ENCODE data around the gene SLC35B4.

The SLC35B4 gene

GRCh38 chr7:134289841-134290240 lies 26.9 kb downstream of the SLC35B4 start:
- H3K4me1 Mint-ChIP-seq (ENCODE audit: low read depth) = no peaks in the 10 kb centered on the region
- no peaks in the 10 kb centered on the region for H3K27me3 Mint-ChIP-seq
- H3K36me3 Mint-ChIP-seq = peaks cover 9% of the 10 kb centered on the region
- no peak overlapping the region for H3K27ac Mint-ChIP-seq
- no peak overlapping the region for H3K4me3 Mint-ChIP-seq
- H3K9me3 Mint-ChIP-seq (ENCODE audit: low read depth) = no peaks in the 10 kb centered on the region

- peaks cover 2% of the 10 kb centered on the region for H3K27me3 Mint-ChIP-seq
- H3K27ac Mint-ChIP-seq = no peak overlapping the region
- peaks cover 5% of the 10 kb centered on the region for H3K36me3 Mint-ChIP-seq
- H3K9me3 Mint-ChIP-seq (ENCODE audit: low read depth) = no peaks in the 10 kb centered on the region
- no peak overlapping the region for H3K4me3 Mint-ChIP-seq
- no peaks in the 10 kb centered on the region for H3K4me1 Mint-ChIP-seq (ENCODE audit: low read depth)
Measured at GRCh38 chr7:134289423-134289822, 27.3 kb downstream of the SLC35B4 start.

- Mint-ChIP-seq H3K9me3 (ENCODE audit: low read depth) (no peaks in the 10 kb centered on the region), H3K4me1 (ENCODE audit: low read depth) (no peaks in the 10 kb centered on the region), H3K36me3 (no peaks in the 10 kb centered on the region), H3K27ac (no peak overlapping the region), H3K4me3 (no peak overlapping the region), H3K27me3 (peaks cover 5% of the 10 kb centered on the region)
Measured at GRCh38 chr7:134287916-134288659, 28.6 kb downstream of the SLC35B4 start.

- H3K4me1 Mint-ChIP-seq (ENCODE audit: low read depth) = no peaks in the 10 kb centered on the region
- no peak overlapping the region for H3K27ac Mint-ChIP-seq
Measured at GRCh38 chr7:134284952-134285351, 31.8 kb downstream of the SLC35B4 start.

GRCh38 chr7:134284011-134284410 lies 32.7 kb downstream of the SLC35B4 start:
- peaks cover 12% of the 10 kb centered on the region for H3K27me3 Mint-ChIP-seq
- no peaks in the 10 kb centered on the region for H3K4me1 Mint-ChIP-seq (ENCODE audit: low read depth)
- H3K9me3 Mint-ChIP-seq (ENCODE audit: low read depth) = no peaks in the 10 kb centered on the region
- H3K4me3 Mint-ChIP-seq = no peak overlapping the region
- no peaks in the 10 kb centered on the region for H3K36me3 Mint-ChIP-seq
- H3K27ac Mint-ChIP-seq = no peak overlapping the region

More at GRCh38 chr7:134284952-134285351, 31.8 kb downstream of the SLC35B4 start:
- Mint-ChIP-seq H3K27me3 (peaks cover 10% of the 10 kb centered on the region), H3K4me3 (no peak overlapping the region), H3K9me3 (ENCODE audit: low read depth) (no peaks in the 10 kb centered on the region), H3K36me3 (no peaks in the 10 kb centered on the region)

- Mint-ChIP-seq H3K27ac (no peak overlapping the region), H3K4me3 (no peak overlapping the region), H3K27me3 (peaks cover 21% of the 10 kb centered on the region), H3K9me3 (ENCODE audit: low read depth) (no peaks in the 10 kb centered on the region), H3K4me1 (ENCODE audit: low read depth) (no peaks in the 10 kb centered on the region), H3K36me3 (no peaks in the 10 kb centered on the region)
Measured at GRCh38 chr7:134280508-134280907, 36.2 kb downstream of the SLC35B4 start.

GRCh38 chr7:134279898-134280297 lies 36.8 kb downstream of the SLC35B4 start:
- H3K27me3 Mint-ChIP-seq = peaks cover 21% of the 10 kb centered on the region
- H3K4me3 Mint-ChIP-seq = no peak overlapping the region
- H3K4me1 Mint-ChIP-seq (ENCODE audit: low read depth) = no peaks in the 10 kb centered on the region
- H3K27ac Mint-ChIP-seq = no peak overlapping the region
- no peaks in the 10 kb centered on the region for H3K36me3 Mint-ChIP-seq
- H3K9me3 Mint-ChIP-seq (ENCODE audit: low read depth) = no peaks in the 10 kb centered on the region

- H3K4me3 Mint-ChIP-seq = no peak overlapping the region
- H3K4me1 Mint-ChIP-seq (ENCODE audit: low read depth) = no peaks in the 10 kb centered on the region
- H3K36me3 Mint-ChIP-seq = no peaks in the 10 kb centered on the region
- H3K27ac Mint-ChIP-seq = no peak overlapping the region
- peaks cover 20% of the 10 kb centered on the region for H3K27me3 Mint-ChIP-seq
- no peaks in the 10 kb centered on the region for H3K9me3 Mint-ChIP-seq (ENCODE audit: low read depth)
Measured at GRCh38 chr7:134279336-134279735, 37.4 kb downstream of the SLC35B4 start.

- no peaks in the 10 kb centered on the region for H3K36me3 Mint-ChIP-seq
- no peaks in the 10 kb centered on the region for H3K9me3 Mint-ChIP-seq (ENCODE audit: low read depth)
- H3K27me3 Mint-ChIP-seq = peaks cover 18% of the 10 kb centered on the region
- H3K27ac Mint-ChIP-seq = no peak overlapping the region
- H3K4me3 Mint-ChIP-seq = no peak overlapping the region
- H3K4me1 Mint-ChIP-seq (ENCODE audit: low read depth) = no peaks in the 10 kb centered on the region
Measured at GRCh38 chr7:134278502-134279153, 38.1 kb downstream of the SLC35B4 start.

GRCh38 chr7:134276951-134277350 lies 39.8 kb downstream of the SLC35B4 start:
- Mint-ChIP-seq H3K27me3 (peaks cover 21% of the 10 kb centered on the region), H3K4me1 (ENCODE audit: low read depth) (no peaks in the 10 kb centered on the region), H3K36me3 (no peaks in the 10 kb centered on the region), H3K4me3 (no peak overlapping the region), H3K27ac (no peak overlapping the region), H3K9me3 (ENCODE audit: low read depth) (no peaks in the 10 kb centered on the region)

- Mint-ChIP-seq H3K9me3 (ENCODE audit: low read depth) (peaks cover 14% of the 10 kb centered on the region), H3K4me3 (no peak overlapping the region), H3K27ac (no peak overlapping the region), H3K36me3 (peaks cover 4% of the 10 kb centered on the region), H3K27me3 (peaks cover 4% of the 10 kb centered on the region), H3K4me1 (ENCODE audit: low read depth) (no peaks in the 10 kb centered on the region)
Measured at GRCh38 chr7:134262322-134262721, 54.4 kb downstream of the SLC35B4 start.

GRCh38 chr7:134255814-134256213 lies 60.9 kb downstream of the SLC35B4 start:
- no peaks in the 10 kb centered on the region for H3K4me1 Mint-ChIP-seq (ENCODE audit: low read depth)
- no peaks in the 10 kb centered on the region for H3K36me3 Mint-ChIP-seq
- H3K27ac Mint-ChIP-seq = no peak overlapping the region
- peaks cover 2% of the 10 kb centered on the region for H3K27me3 Mint-ChIP-seq
- no peaks in the 10 kb centered on the region for H3K9me3 Mint-ChIP-seq (ENCODE audit: low read depth)
- no peak overlapping the region for H3K4me3 Mint-ChIP-seq

- Mint-ChIP-seq H3K27me3 (peaks cover 3% of the 10 kb centered on the region), H3K9me3 (ENCODE audit: low read depth) (no peaks in the 10 kb centered on the region), H3K4me1 (ENCODE audit: low read depth) (no peaks in the 10 kb centered on the region), H3K36me3 (no peaks in the 10 kb centered on the region), H3K4me3 (no peak overlapping the region), H3K27ac (no peak overlapping the region)
Measured at GRCh38 chr7:134254311-134254710, 62.4 kb downstream of the SLC35B4 start.

GRCh38 chr7:134248196-134248595 lies 68.5 kb downstream of the SLC35B4 start:
- no peaks in the 10 kb centered on the region for H3K4me1 Mint-ChIP-seq (ENCODE audit: low read depth)
- H3K4me3 Mint-ChIP-seq = no peak overlapping the region
- no peaks in the 10 kb centered on the region for H3K9me3 Mint-ChIP-seq (ENCODE audit: low read depth)
- H3K27ac Mint-ChIP-seq = no peak overlapping the region
- H3K36me3 Mint-ChIP-seq = no peaks in the 10 kb centered on the region
- peaks cover 2% of the 10 kb centered on the region for H3K27me3 Mint-ChIP-seq

- no peaks in the 10 kb centered on the region for H3K36me3 Mint-ChIP-seq
- H3K27me3 Mint-ChIP-seq = peaks cover 5% of the 10 kb centered on the region
- no peak overlapping the region for H3K4me3 Mint-ChIP-seq
- H3K4me1 Mint-ChIP-seq (ENCODE audit: low read depth) = no peaks in the 10 kb centered on the region
- peaks cover under 1% of the 10 kb centered on the region for H3K9me3 Mint-ChIP-seq (ENCODE audit: low read depth)
- no peak overlapping the region for H3K27ac Mint-ChIP-seq
Measured at GRCh38 chr7:134246761-134247160, 70.0 kb downstream of the SLC35B4 start.

- Mint-ChIP-seq H3K36me3 (no peaks in the 10 kb centered on the region), H3K4me3 (no peak overlapping the region), H3K27me3 (peaks cover 8% of the 10 kb centered on the region), H3K9me3 (ENCODE audit: low read depth) (peaks cover 3% of the 10 kb centered on the region), H3K4me1 (ENCODE audit: low read depth) (no peaks in the 10 kb centered on the region), H3K27ac (no peak overlapping the region)
Measured at GRCh38 chr7:134246347-134246746, 70.4 kb downstream of the SLC35B4 start.
